MG63 (cell line): ENCODE measurements around the gene AGER. TPM values are rescaled to one million over a fixed set of nuclear protein-coding genes. Genes with fewer than 3 reads are reported as not detected.
"Not testable (repeated sequence)": the region's sequence is repeated elsewhere in the genome, so short reads cannot be mapped to it uniquely, and the experiment has no call there.

Experiments used
- DNase-seq: peaks from one replicate; pipeline ENCODE4 v3.0.0-alpha.2; 2020
- H3K27me3 ChIP-seq: fragments of 250-450 bp; sonication (Bioruptor Pico); 2 replicates; pipeline ENCODE4 v1.5.1; 2020; ENCODE audit warnings: mild to moderate bottlenecking, moderate library complexity
- H3K36me3 ChIP-seq: fragments of 250-450 bp; sonication (Bioruptor Pico); 2 replicates; pipeline ENCODE4 v1.5.1; 2020; ENCODE audit warnings: mild to moderate bottlenecking, moderate library complexity
- H3K4me3 ChIP-seq: fragments of 250-450 bp; sonication (Bioruptor Pico); 2 replicates; pipeline ENCODE4 v1.5.1; 2020; ENCODE audit warnings: mild to moderate bottlenecking, moderate library complexity
- H3K9me3 ChIP-seq: fragments of 250-450 bp; sonication (Bioruptor Pico); 2 replicates; pipeline ENCODE4 v1.5.1; 2020; ENCODE audit warnings: mild to moderate bottlenecking, moderate library complexity
- total RNA-seq: library from RNA; depleted of rRNA; stranded (reverse); fragments of >200 nt; shearing (Covaris generic); gene quantifications from 2 replicates; pipeline ENCODE4 v1.2.3, GENCODE V29; 2014; ENCODE audit warnings: low replicate concordance; rRNA removed

The AGER gene
- 1.4 TPM in 1 of 2 replicates, not detected in the other for total RNA-seq

GRCh38 chr6:32184084-32184640, at the start of gene AGER:
TSS of gene AGER (minus strand) at chr6:32184253. CDS start at chr6:32184222, 31 bp downstream.
- Histone ChIP-seq H3K36me3 (peaks cover 5% of the 10 kb centered on the region; the same call in 1 of the 2 replicates), H3K27me3 (no peaks in the 10 kb centered on the region), H3K9me3 (no peaks in the 10 kb centered on the region), H3K4me3 (no peak within 1 kb of the TSS)
- DNase-seq: no peak

DNA sequence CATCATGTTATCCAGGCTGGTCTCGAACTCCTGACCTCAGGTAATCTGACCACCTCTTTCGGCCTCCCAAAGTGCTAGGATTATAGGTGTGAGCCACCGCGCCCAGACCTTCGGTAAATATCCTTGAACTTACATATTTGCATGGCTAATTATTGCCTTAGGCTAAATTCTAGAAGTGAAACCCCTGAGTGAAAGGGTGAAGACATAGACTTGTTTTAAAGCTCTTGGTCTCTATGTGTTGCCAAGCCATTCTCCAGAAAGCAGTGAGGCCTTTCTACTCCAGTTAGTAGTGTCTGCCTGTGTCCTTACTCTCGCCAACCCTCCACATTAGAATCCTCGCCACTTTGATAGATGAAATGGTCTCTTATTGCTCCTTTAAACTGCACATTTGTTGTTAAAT, 42.4 kb upstream of the AGER start:
- no peak overlapping the region for H3K4me3 ChIP-seq
- no peaks in the 10 kb centered on the region for H3K27me3 ChIP-seq
- DNase-seq: no peak
- H3K9me3 ChIP-seq: no peaks in the 10 kb centered on the region
- H3K36me3 ChIP-seq: no peaks in the 10 kb centered on the region

- DNase-seq: no peak
- Histone ChIP-seq H3K9me3 (no peaks in the 10 kb centered on the region), H3K4me3 (no peak overlapping the region), H3K27me3 (no peaks in the 10 kb centered on the region), H3K36me3 (no peaks in the 10 kb centered on the region)
These were observed 40.6 kb upstream of the AGER start for GRCh38 chr6:32224696-32225095.

DNA sequence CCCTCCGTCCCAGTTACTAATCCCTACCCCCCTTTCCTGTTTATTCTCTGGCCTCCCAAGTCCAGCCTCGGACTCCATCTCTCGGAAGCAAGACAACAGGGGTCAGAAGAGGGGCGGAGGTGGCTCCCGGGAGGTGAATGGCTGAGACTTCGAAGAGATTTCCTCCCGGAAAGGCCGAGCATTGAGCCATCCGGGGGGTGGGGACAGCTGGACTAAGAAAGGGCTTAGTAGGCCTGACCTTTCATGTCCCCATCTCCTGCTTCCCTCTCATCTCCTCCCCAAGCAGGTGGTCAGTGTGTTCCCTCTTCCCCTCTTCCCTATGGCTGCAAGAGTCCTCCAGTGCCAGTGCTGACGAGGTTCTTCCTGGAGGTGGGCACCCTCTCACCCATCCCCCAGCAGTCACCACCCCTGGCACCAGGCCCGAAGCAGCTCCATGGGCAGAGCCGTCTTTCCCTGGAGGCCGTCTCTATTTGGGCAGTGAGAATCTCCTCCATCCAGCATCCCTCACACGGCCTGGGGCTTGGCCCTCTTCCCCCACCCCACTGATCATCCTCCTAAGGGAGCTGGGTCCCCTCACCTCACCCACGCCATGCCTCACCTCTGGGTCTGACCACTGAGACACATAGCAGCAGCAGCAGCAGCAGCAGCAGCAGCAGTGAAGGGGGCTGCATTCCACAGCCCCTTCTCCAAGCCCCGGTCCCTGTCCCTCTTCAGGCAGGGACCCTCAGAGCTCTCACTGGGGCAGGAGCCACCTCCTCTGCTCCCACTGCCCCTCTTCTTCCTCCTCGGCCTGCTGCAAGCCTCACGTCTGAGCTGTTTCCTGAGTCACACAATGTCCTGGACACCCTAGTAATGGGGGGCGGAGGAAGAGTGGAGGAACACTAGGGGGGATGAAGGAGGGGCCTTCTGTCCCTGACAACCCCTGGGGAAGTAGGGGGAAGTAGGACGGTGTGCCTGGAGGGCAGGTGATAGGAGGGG, 39.5 kb upstream of the AGER start, which contains the start of gene NOTCH4:
Gene NOTCH4, minus strand, starts transcription at position 810 of the 978 bp plus-strand sequence. Its CDS starts 139 bp downstream, at position 671.
- Histone ChIP-seq H3K36me3 (no peaks in the 10 kb centered on the region), H3K9me3 (no peaks in the 10 kb centered on the region), H3K4me3 (no peak within 1 kb of the TSS), H3K27me3 (no peaks in the 10 kb centered on the region)
- no peak for DNase-seq

DNA sequence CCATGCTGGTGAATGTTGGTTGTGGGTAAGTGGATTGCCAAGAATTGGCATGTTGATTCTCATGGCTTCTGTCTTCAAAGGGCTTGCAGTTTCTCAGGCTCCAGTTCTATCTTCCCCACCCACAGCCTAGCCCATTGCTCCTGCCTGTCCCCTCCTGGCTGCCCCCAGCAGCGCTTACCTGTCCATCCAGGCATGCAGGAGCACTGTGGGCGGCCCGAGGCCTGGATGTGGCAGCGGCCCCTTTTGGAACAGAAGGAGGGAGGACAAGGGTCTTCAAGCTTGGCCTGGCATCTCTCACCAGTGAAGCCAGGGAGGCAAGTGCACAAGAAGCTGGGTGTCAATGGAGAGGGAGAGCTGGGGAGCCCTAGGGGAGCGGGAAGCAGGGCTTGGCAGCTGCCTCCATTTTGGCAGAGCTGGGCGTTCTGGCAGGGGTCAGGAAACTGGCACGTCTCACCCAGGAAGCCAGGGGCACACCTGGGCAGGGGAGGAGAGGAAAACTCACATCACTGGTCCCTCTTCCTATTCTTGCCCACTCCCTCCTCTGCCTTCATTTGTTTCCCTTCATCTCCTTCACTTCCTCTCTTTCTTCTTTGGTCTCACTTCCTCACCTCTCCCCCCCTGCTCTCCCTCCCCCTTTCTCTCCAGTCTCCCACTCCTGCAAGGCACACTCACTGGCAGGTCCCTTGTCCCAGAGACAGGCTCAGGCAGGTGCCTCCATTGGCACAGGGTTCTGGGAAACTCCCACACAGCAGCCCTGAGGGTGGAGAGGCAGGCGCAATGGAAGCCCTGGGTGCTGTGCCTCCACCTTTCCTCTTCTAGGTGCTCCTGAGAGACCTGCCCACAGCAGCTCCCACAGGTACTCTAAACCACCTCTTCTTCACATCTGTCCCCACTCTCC, 38.5 kb upstream of the AGER start:
- no peak for DNase-seq
- Histone ChIP-seq H3K27me3 (no peaks in the 10 kb centered on the region), H3K36me3 (no peaks in the 10 kb centered on the region), H3K4me3 (no peak overlapping the region), H3K9me3 (no peaks in the 10 kb centered on the region)

GRCh38 chr6:32220021-32220420, 36.0 kb upstream of the AGER start:
- Histone ChIP-seq H3K36me3 (no peaks in the 10 kb centered on the region), H3K27me3 (no peaks in the 10 kb centered on the region)
- DNase-seq: no peak

DNA sequence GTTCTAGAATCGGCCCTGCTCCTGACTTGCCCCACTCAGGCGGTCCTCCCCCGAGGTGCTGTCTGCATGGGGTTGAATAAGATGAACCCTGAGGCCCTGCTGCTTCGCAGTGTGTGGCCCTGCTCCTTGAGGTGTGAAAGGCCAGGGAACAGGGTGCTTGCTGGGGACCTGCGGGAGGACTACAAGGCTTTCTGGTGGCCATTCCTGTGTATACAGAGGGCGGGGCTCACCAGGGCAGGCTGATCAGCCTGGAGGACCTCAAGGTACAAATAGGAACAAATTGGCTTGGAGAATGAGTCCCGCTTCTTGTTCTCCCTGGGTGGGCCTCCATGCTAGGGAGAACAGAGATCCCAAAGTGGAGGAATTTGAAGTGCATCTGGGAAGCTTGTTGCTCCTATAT, 34.1 kb upstream of the AGER start:
- no peaks in the 10 kb centered on the region for H3K9me3 ChIP-seq
- H3K27me3 ChIP-seq: no peaks in the 10 kb centered on the region
- DNase-seq: no peak
- no peaks in the 10 kb centered on the region for H3K36me3 ChIP-seq
- H3K4me3 ChIP-seq: no peak overlapping the region

More at GRCh38 chr6:32220021-32220420, 36.0 kb upstream of the AGER start:
- H3K4me3 ChIP-seq: no peak overlapping the region
- H3K9me3 ChIP-seq: no peaks in the 10 kb centered on the region

DNA sequence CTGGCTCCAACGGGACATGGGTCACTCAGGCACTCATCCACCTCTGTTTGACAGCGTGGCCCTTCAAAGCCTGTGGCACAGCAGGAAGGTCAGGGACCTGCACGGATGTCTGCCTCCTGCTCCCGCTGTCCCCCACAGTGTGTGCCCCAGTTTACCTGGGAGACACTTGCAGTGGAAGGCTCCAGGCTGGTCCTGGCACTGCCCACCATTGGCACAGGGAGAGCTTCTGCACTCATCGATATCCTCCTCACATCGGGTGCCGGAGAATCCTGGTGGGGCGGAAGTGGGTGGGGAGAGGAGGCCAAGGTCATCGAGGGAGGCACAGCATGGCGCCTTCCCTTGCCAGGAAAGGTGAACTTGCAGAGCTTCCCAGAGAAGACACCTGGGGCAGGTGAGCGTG, 32.9 kb upstream of the AGER start:
- H3K36me3 ChIP-seq: no peaks in the 10 kb centered on the region
- DNase-seq: no peak
- H3K4me3 ChIP-seq: no peak overlapping the region
- no peaks in the 10 kb centered on the region for H3K9me3 ChIP-seq
- H3K27me3 ChIP-seq: no peaks in the 10 kb centered on the region

DNA sequence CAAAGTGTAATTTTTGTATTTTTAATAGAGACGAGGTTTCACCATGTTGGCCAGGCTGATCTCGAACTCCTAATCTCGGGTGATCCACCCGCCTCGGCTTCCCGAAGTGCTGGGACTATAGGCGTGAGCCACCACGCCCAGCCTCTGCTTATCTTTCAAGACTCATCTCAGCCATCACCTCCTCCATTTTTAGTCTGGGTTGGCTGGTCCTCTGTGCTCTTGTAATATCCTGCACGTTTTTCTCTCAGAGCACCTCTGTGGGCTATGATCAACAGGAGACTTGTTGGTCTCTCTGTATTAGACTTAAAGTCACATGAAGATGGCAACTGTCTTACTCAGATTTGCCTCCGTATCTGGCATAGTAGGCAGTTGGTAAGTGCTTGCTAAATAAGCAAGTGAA, 32.2 kb upstream of the AGER start:
- Histone ChIP-seq H3K9me3 (no peaks in the 10 kb centered on the region), H3K27me3 (no peaks in the 10 kb centered on the region), H3K36me3 (no peaks in the 10 kb centered on the region), H3K4me3 (no peak overlapping the region)
- no peak for DNase-seq

- Histone ChIP-seq H3K4me3 (no peak overlapping the region), H3K36me3 (no peaks in the 10 kb centered on the region), H3K27me3 (no peaks in the 10 kb centered on the region), H3K9me3 (no peaks in the 10 kb centered on the region)
- no peak for DNase-seq
These were observed 31.6 kb upstream of the AGER start for GRCh38 chr6:32215617-32216016.

DNA sequence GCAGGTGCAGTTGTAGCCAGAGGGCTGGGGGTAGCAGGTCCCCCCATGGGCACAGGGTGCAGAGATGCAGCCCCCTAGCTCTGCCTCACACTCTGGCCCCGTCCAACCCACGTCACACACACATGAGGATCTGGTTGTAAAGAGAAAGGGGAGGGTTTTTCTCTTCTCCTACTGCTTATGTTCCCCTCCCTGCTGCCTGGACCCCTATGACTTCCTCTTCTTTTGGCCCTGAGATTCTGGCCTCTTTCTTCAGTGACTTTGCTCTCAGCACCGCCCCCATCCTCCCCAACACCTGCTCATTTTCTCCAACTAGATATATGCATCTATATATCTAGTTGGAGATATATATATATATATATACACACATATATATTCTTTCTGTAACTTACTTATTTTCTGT, 30.1 kb upstream of the AGER start:
- H3K36me3 ChIP-seq: no peaks in the 10 kb centered on the region
- H3K27me3 ChIP-seq: no peaks in the 10 kb centered on the region
- no peak overlapping the region for H3K4me3 ChIP-seq
- DNase-seq: no peak
- no peaks in the 10 kb centered on the region for H3K9me3 ChIP-seq

DNA sequence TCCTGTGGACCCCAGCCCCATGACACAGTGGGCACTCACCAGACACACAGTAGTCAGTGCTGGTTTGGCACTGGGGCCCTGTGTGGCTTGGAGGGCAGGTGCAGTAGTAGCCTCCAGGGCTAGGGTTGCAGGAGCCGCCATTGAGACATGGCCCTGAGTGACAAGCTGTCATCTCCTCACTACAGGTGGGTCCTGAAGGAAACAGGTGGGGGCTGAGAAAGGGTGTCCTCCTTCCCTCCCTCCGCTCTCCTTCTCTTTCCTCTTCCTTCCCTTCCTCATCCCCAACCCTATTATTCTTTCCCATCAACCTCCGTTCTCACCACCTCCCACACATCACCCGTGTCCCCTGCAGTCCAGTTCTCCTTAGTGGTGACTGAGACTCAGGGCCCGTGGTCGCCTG, 29.6 kb upstream of the AGER start:
- H3K4me3 ChIP-seq: no peak overlapping the region
- no peak for DNase-seq
- H3K36me3 ChIP-seq: no peaks in the 10 kb centered on the region
- no peaks in the 10 kb centered on the region for H3K27me3 ChIP-seq
- H3K9me3 ChIP-seq: no peaks in the 10 kb centered on the region

DNA sequence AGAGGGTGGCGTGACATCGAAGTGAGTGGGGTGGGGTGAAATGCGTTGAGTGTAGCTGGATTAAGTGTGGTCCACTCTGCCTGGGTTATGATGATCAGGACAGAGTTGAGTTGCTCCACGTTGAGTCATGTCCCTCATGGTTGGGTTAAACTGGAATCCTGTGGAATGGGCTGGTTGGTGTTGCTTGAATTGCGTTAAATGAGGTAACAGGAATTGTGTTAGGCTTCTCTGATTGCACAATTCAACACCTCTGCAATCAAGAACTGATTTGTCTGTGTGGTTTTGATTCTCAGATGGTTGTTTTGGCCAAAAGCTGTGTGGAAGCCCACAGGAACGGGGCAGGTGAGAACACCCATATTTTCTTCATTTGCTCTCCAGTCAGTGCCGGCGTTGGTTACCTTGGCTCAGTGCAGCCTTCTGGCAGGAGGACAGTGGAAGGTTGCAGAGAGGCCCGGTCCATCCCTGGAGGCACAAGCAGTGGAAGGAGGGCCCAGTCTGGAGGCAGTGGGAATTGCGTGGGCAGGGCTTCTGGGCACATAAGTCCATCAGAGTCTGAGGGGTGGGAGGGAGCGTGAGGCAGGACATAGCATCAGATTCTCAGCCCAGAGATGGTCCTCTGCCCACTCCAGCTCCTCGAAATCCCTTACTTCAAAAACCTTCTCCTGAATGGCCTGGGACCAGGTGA, 28.2 kb upstream of the AGER start:
- Histone ChIP-seq H3K27me3 (no peaks in the 10 kb centered on the region), H3K4me3 (no peak overlapping the region), H3K9me3 (no peaks in the 10 kb centered on the region), H3K36me3 (no peaks in the 10 kb centered on the region)
- DNase-seq: no peak

GRCh38 chr6:32211432-32211831, 27.4 kb upstream of the AGER start:
- DNase-seq, H3K9me3 ChIP-seq, H3K27me3 ChIP-seq, H3K4me3 ChIP-seq, H3K36me3 ChIP-seq: not testable (repeated sequence)

DNA sequence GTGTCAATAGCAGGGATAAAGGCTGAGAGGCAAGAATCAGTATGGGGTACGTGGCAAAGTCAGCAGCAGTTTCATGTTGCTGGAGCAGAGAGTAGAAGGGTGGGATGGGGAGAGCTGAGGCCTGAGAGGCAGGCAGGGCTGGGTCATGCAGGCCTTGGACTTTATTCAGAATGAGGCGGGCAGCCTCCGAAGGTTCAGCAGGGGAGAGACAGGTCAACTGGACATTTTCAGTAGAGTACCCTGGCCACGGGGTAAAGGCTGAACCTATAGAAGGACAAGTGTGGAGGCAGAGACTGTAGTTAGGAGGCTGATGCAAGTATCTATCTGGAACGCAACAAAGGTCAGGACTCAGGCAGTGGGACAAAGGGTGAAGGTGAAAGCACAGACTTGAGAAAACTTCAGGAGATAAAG, 26.1 kb upstream of the AGER start:
- no peak for DNase-seq
- Histone ChIP-seq H3K27me3 (0 out of 2 replicates have a peak, but pooled peaks cover 2% of the 10 kb centered on the region), H3K4me3 (no peak overlapping the region), H3K9me3 (peaks cover 2% of the 10 kb centered on the region; the same call in 1 of the 2 replicates), H3K36me3 (no peaks in the 10 kb centered on the region)

- Histone ChIP-seq H3K4me3 (no peak overlapping the region), H3K27me3 (0 out of 2 replicates have a peak, but pooled peaks cover 2% of the 10 kb centered on the region), H3K36me3 (no peaks in the 10 kb centered on the region), H3K9me3 (peaks cover 2% of the 10 kb centered on the region; the same call in 1 of the 2 replicates)
- DNase-seq: no peak
These were observed 24.9 kb upstream of the AGER start for GRCh38 chr6:32208996-32209395.
